Osteoblast (primary cell): ENCODE measurements around the gene TOPAZ1. TPM values are rescaled to one million over a fixed set of nuclear protein-coding genes. Genes with fewer than 3 reads are reported as not detected.

Experiments used
- DNase-seq: peaks from one replicate; pipeline ENCODE4 v3.0.0; 2011; ENCODE audit warnings: low spot score, mixed read lengths; ENCODE audit not compliant: insufficient read length; ENCODE audit errors: missing footprints
- H2AFZ ChIP-seq: 2 replicates; pipeline ENCODE4 v1.6.0; 2011; ENCODE audit warnings: mild to moderate bottlenecking, low read length
- H3K27ac ChIP-seq: 2 replicates; pipeline ENCODE4 v1.5.1; 2011; ENCODE audit warnings: mild to moderate bottlenecking, low read depth, low read length, moderate library complexity
- H3K27me3 ChIP-seq: 2 replicates; pipeline ENCODE4 v1.6.0; 2012; ENCODE audit warnings: mild to moderate bottlenecking, control low read depth, inconsistent platforms, low read length, moderate library complexity; ENCODE audit not compliant: insufficient read depth
- H3K36me3 ChIP-seq: 2 replicates; pipeline ENCODE4 v1.5.1; 2011; ENCODE audit warnings: mild to moderate bottlenecking, low read length, control low read depth, moderate library complexity; ENCODE audit not compliant: insufficient read depth
- H3K4me1 ChIP-seq: 2 replicates; pipeline ENCODE4 v1.5.1; 2011; ENCODE audit warnings: mild to moderate bottlenecking, low read length, control low read depth, moderate library complexity; ENCODE audit not compliant: insufficient read depth
- H3K4me2 ChIP-seq: 2 replicates; pipeline ENCODE4 v1.6.0; 2011; ENCODE audit warnings: mild to moderate bottlenecking, low read length; ENCODE audit not compliant: insufficient read depth
- H3K4me3 ChIP-seq: fragments of 200-600 bp; sonication (generic); 3 replicates; pipeline ENCODE4 v1.5.1; 2012; ENCODE audit warnings: mild to moderate bottlenecking, low read length, inconsistent platforms; ENCODE audit not compliant: insufficient read depth
- H3K79me2 ChIP-seq: 2 replicates; pipeline ENCODE4 v1.6.0; 2012; ENCODE audit warnings: mild to moderate bottlenecking, low read length, control low read depth, inconsistent platforms; ENCODE audit not compliant: insufficient read depth
- H3K9me3 ChIP-seq: 2 replicates; pipeline ENCODE4 v1.5.1; 2011; ENCODE audit warnings: low read depth, low read length, control low read depth
- H4K20me1 ChIP-seq: 2 replicates; pipeline ENCODE4 v1.6.0; 2012; ENCODE audit warnings: mild to moderate bottlenecking, low read length, control low read depth; ENCODE audit not compliant: insufficient read depth
- CTCF ChIP-seq: IDR thresholded peaks from 2 replicates; pipeline ENCODE4 v1.5.1; 2011; ENCODE audit warnings: mild to moderate bottlenecking, low read depth, low read length, moderate library complexity; ENCODE audit errors: extremely low read depth
- total RNA-seq: library from RNA; depleted of rRNA; stranded (reverse); fragments of >200 nt; gene quantifications from 2 replicates; pipeline ENCODE4 v1.2.3, GENCODE V29; 2012

The TOPAZ1 gene
- total RNA-seq, 1 donor: not detected

DNA sequence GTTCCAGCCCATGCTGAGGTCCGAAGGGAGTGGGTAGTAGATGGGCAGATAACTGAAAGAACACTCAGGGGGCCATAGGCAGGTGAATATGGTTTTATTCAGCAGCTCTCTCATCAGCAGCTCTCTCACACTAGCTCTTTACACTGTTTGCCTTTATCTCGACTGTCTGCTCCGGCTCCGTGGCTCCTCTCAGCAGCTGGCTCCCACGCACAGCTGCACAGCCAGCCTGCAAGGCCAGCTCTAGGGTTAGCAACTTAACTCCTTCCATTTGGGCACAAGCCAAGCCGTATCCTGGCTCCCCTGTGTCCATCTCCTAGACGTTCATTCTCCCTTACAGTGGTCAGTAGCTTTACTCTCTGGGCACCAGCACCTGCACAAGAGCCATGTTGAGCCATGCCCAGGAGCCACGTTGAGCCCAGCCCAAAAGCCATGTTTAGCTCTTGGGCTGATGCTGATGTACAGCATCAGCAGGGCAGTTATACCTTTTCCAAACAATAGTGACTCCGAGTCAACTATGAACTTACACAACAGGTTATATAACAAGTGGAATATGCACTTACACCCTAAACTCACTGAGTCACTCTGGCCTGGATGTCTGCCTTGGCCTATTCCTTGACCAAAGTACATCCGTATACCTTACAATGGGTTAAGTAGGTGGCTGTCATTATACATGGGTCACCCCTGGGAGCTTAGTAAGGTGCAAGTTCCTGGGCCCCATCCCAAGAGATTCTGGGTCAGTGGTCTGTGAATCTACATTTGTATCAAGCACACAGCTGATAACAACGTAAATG lies 34.6 kb upstream of the TOPAZ1 start:
- Histone ChIP-seq H3K27me3 (peaks cover 2% of the 10 kb centered on the region), H3K79me2 (no peaks in the 10 kb centered on the region), H3K9me3 (no peaks in the 10 kb centered on the region), H3K4me3 (no peak overlapping the region), H3K36me3 (no peaks in the 10 kb centered on the region), H4K20me1 (no peaks in the 10 kb centered on the region), H3K4me1 (no peaks in the 10 kb centered on the region), H2AFZ (no peak overlapping the region), H3K27ac (no peak overlapping the region), H3K4me2 (no peak overlapping the region)
- DNase-seq: no peak
- TF ChIP-seq CTCF: no peak

- no peak overlapping the region for H3K4me3 ChIP-seq
- no peaks in the 10 kb centered on the region for H4K20me1 ChIP-seq
- H3K27ac ChIP-seq: no peak overlapping the region
- DNase-seq: no peak
- no peaks in the 10 kb centered on the region for H3K36me3 ChIP-seq
- H3K27me3 ChIP-seq: peaks cover 2% of the 10 kb centered on the region
- no peak overlapping the region for H3K4me2 ChIP-seq
- H3K79me2 ChIP-seq: no peaks in the 10 kb centered on the region
- TF ChIP-seq CTCF: no peak
- H2AFZ ChIP-seq: no peak overlapping the region
- H3K9me3 ChIP-seq: no peaks in the 10 kb centered on the region
- no peaks in the 10 kb centered on the region for H3K4me1 ChIP-seq
These were observed 33.6 kb upstream of the TOPAZ1 start for GRCh38 chr3:44208086-44208485.

DNA sequence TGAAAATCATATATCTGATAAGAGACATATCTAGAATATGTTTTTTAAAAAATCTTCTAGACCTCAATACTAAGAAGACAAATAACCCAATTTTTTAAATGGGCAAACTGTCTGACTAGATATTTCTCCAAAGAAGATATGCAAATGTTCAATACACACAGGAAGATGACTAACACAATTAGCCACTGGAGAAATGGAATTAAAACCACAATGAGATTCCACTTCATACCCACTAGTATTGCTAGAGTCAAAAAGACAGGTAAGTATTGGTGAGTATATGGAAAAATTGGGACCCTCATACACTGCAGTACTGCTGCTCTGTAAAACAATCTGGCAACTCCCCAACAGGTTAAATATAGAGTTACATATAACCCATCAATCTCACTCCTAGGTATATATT lies 33.1 kb upstream of the TOPAZ1 start:
- no peak for TF ChIP-seq CTCF
- no peaks in the 10 kb centered on the region for H3K79me2 ChIP-seq
- no peak overlapping the region for H3K4me2 ChIP-seq
- no peaks in the 10 kb centered on the region for H4K20me1 ChIP-seq
- H3K27me3 ChIP-seq: peaks cover 2% of the 10 kb centered on the region
- no peak for DNase-seq
- H3K36me3 ChIP-seq: no peaks in the 10 kb centered on the region
- H3K9me3 ChIP-seq: no peaks in the 10 kb centered on the region
- H2AFZ ChIP-seq: no peak overlapping the region
- H3K4me1 ChIP-seq: no peaks in the 10 kb centered on the region
- H3K4me3 ChIP-seq: no peak overlapping the region
- H3K27ac ChIP-seq: no peak overlapping the region

- H3K9me3 ChIP-seq: peaks cover 4% of the 10 kb centered on the region
- H3K27ac ChIP-seq: no peak overlapping the region
- H3K36me3 ChIP-seq: no peaks in the 10 kb centered on the region
- no peak for DNase-seq
- H3K79me2 ChIP-seq: no peaks in the 10 kb centered on the region
- no peak overlapping the region for H3K4me2 ChIP-seq
- H2AFZ ChIP-seq: no peak overlapping the region
- H3K4me3 ChIP-seq: no peak overlapping the region
- H4K20me1 ChIP-seq: no peaks in the 10 kb centered on the region
- H3K27me3 ChIP-seq: peaks cover 4% of the 10 kb centered on the region
- H3K4me1 ChIP-seq: no peaks in the 10 kb centered on the region
- TF ChIP-seq CTCF: no peak
These were observed 30.7 kb upstream of the TOPAZ1 start for GRCh38 chr3:44210967-44211366.
